HepG2 (cell line): ENCODE data around the gene CXCL3. TPM values are rescaled to one million over a fixed set of nuclear protein-coding genes. Genes with fewer than 3 reads are reported as not detected.

ENCODE experiments used
- ATAC-seq: fragments of 200-7000 bp; cut with Tn5 transposase; 3 replicates; pipeline ENCODE4 v1.9.1; 2020; ENCODE audit warnings: mild to moderate bottlenecking, moderate library complexity
- BruUV-seq: library from RNA; stranded (reverse); fragments of 400-500 nt; replicated peaks from 2 replicates; lab custom pipeline; 2021; lab: Mats Ljungman, UMichigan
- CTCF ChIA-PET: fragments of 300-600 bp; formaldehyde crosslinking; extraction: SDS; loops from one replicate; lab custom pipeline; 2021; ENCODE audit warnings: low total read pairs, inconsistent platforms, low intra/inter-chr PET ratio; lab: Yijun Ruan, JAX
- POLR2A ChIA-PET: fragments of 350-600 bp; sonication (Branson Sonifier 250); formaldehyde crosslinking; loops from one replicate; lab custom pipeline; 2020; ENCODE audit warnings: antibody characterized with exemption, inconsistent platforms; lab: Yijun Ruan, JAX
- DNase-seq: peaks from one replicate; pipeline ENCODE4 v3.0.0-alpha.2; 2015; ENCODE audit warnings: low spot score
- FAIRE-seq: peaks from 3 replicates; lab custom pipeline; 2011; peaks lifted over from hg19 to GRCh38; lab: Jason Lieb, UNC
- H2AFZ ChIP-seq: one replicate; pipeline ENCODE4 v1.6.1; 2011; ENCODE audit warnings: low read length, inconsistent platforms
- H3K27ac ChIP-seq: fragments of 300-600 bp; 3 replicates; pipeline ENCODE4 v1.8.0; 2011; ENCODE audit warnings: mixed run types, mild to moderate bottlenecking, mixed read lengths, low read length, inconsistent platforms; ENCODE audit not compliant: insufficient read depth; ENCODE audit errors: extremely low read length
- H3K27me3 ChIP-seq, 2 experiments: fragments of 200-600 bp in 1 of 2; 2 replicates in 1 of 2; 3 replicates in 1 of 2; pipeline versions ENCODE4 v1.6.0 to v1.8.0; 2011; ENCODE audit warnings: low read length in 2 of 2, mild to moderate bottlenecking in 2 of 2, moderate library complexity in 2 of 2, inconsistent platforms in 1 of 2; ENCODE audit not compliant: insufficient read depth in 2 of 2, control insufficient read depth in 1 of 2
- H3K36me3 ChIP-seq, 2 experiments: fragments of 200-600 bp in 1 of 2; replicated peaks in 1 of 2; 2 replicates in 1 of 2; 3 replicates in 1 of 2; pipeline versions ENCODE4 v1.5.1 to v1.8.0; 2011; ENCODE audit warnings: low read length in 2 of 2, inconsistent platforms in 1 of 2; ENCODE audit not compliant: insufficient read depth in 2 of 2, control insufficient read depth in 1 of 2
- H3K4me1 ChIP-seq: 2 replicates; pipeline ENCODE4 v1.5.1; 2012; ENCODE audit warnings: low read length, inconsistent platforms; ENCODE audit not compliant: insufficient read depth
- H3K4me2 ChIP-seq: 2 replicates; pipeline ENCODE4 v1.6.0; 2011; ENCODE audit warnings: low read depth, low read length, inconsistent platforms
- H3K4me3 ChIP-seq, 3 experiments: fragments of 200-600 bp in 1 of 3; sonication (generic), shearing (Covaris generic) in 1 of 3; replicated peaks in 1 of 3; 2 replicates each; pipeline ENCODE4 v1.5.1; 2011 to 2016; ENCODE audit warnings: low read length in 3 of 3, inconsistent platforms in 2 of 3, low read depth in 2 of 3, mild to moderate bottlenecking in 2 of 3, control low read depth in 1 of 3, mixed read lengths in 1 of 3; ENCODE audit not compliant: insufficient read depth in 1 of 3
- H3K79me2 ChIP-seq: one replicate; pipeline ENCODE4 v1.6.1; 2011; ENCODE audit warnings: low read length, inconsistent platforms; ENCODE audit not compliant: insufficient read depth
- H3K9ac ChIP-seq: 2 replicates; pipeline ENCODE4 v1.6.0; 2011; ENCODE audit warnings: mild to moderate bottlenecking, low read depth, low read length, inconsistent platforms; ENCODE audit not compliant: insufficient read depth
- H3K9me3 ChIP-seq: 2 replicates; pipeline ENCODE4 v1.5.1; 2012; ENCODE audit warnings: mild to moderate bottlenecking, low read length
- H4K20me1 ChIP-seq: 2 replicates; pipeline ENCODE4 v1.6.0; 2011; ENCODE audit warnings: inconsistent platforms, mild to moderate bottlenecking, low read length, moderate library complexity; ENCODE audit not compliant: insufficient read depth
- AGO2 ChIP-seq: fragments of 200-400 bp; formaldehyde crosslinking; optimal IDR thresholded peaks from 2 replicates; pipeline ENCODE3; 2017; ENCODE audit warnings: mild to moderate bottlenecking, low read depth, low read length, moderate library complexity
- EEA1 ChIP-seq: sonication (generic); formaldehyde crosslinking; IDR thresholded peaks from 2 replicates; pipeline ENCODE4 v1.5.1; 2020; ENCODE audit warnings: mild to moderate bottlenecking, missing genetic modification reagents, borderline replicate concordance
- HMGA1 ChIP-seq: sonication (generic); formaldehyde crosslinking; conservative IDR thresholded peaks from 2 replicates; pipeline ENCODE4 v1.4.0; 2020; ENCODE audit warnings: missing genetic modification reagents
- JUN ChIP-seq: sonication (generic); formaldehyde crosslinking; IDR thresholded peaks from 2 replicates; pipeline ENCODE4 v1.4.0; 2020; ENCODE audit warnings: mild to moderate bottlenecking, missing genetic modification reagents
- MEF2D ChIP-seq: sonication (generic); formaldehyde crosslinking; IDR thresholded peaks from 2 replicates; pipeline ENCODE4 v1.5.1; 2020; ENCODE audit warnings: mild to moderate bottlenecking, missing genetic modification reagents
- NRL ChIP-seq: sonication (generic); formaldehyde crosslinking; IDR thresholded peaks from 2 replicates; pipeline ENCODE4 v1.5.0; 2020; ENCODE audit warnings: missing genetic modification reagents, mild to moderate bottlenecking, moderate library complexity, borderline replicate concordance
- RAD51 ChIP-seq: fragments of 450-650 bp; IDR thresholded peaks from 2 replicates; pipeline ENCODE4 v1.6.1; 2016; ENCODE audit warnings: borderline replicate concordance
- RBM22 ChIP-seq: fragments of 200-400 bp; formaldehyde crosslinking; optimal IDR thresholded peaks from 2 replicates; pipeline ENCODE3; 2017; ENCODE audit warnings: mild to moderate bottlenecking, low read length, moderate library complexity
- SMC3 ChIP-seq: IDR thresholded peaks from 2 replicates; pipeline ENCODE4 v1.6.1; 2011; ENCODE audit warnings: low read length, improper control_type of control experiment
- ZFP36L2 ChIP-seq: sonication (generic); formaldehyde crosslinking; IDR thresholded peaks from 2 replicates; pipeline ENCODE4 v1.4.0; 2020; ENCODE audit warnings: missing genetic modification reagents
- ZNF777 ChIP-seq: sonication (generic); formaldehyde crosslinking; IDR thresholded peaks from 2 replicates; pipeline ENCODE4 v1.4.0; 2020; ENCODE audit warnings: missing genetic modification reagents
- WGBS: methylation state at CpG from one replicate; pipeline ENCODE4 v1.1.6; 2017; ENCODE audit warnings: low lambda C conversion rate; 5-methylcytosine and 5-hydroxymethylcytosine counted together
- in situ Hi-C: cut with HindIII; loops from 2 replicates; pipeline ENCODE4 v1.10.0; 2017; ENCODE audit warnings: low pct_unique_long_range_greater_than_20kb; ENCODE audit not compliant: extremely low pct_ligation_motif_present
- intact Hi-C: fragments of 100-400 bp; cut with micrococcal nuclease; formaldehyde crosslinking; loops from one replicate; pipeline ENCODE4 v1.10.0; 2022; ENCODE audit not compliant: unreplicated experiment
- polyA plus RNA-seq, 8 experiments: library from polyadenylated mRNA; depleted of rRNA in 3 of 8; stranded (reverse) in 7 of 8; unstranded in 1 of 8; fragments of >200 nt; fragmentation: Illumina TruSeq in 4 of 8; extraction: Trizol in 4 of 8; gene quantifications; 2 replicates each; pipeline versions ENCODE4 v1.2.1 to v1.2.3, GENCODE V29; 2011 to 2016; ENCODE audit warnings: low read depth in 4 of 8, missing spikeins in 1 of 8, mixed read lengths in 1 of 8; ENCODE audit not compliant: insufficient read depth in 1 of 8
- total RNA-seq, 5 experiments: library from RNA; depleted of rRNA; stranded (reverse); fragments of >200 nt; fragmentation: Illumina TruSeq; extraction: Trizol; gene quantifications; 2 replicates each; pipeline ENCODE4 v1.2.3, GENCODE V29; 2016; ENCODE audit warnings: low read depth in 1 of 5
- TF ChIP-seq, protein P1 (sequence below): sonication (generic); formaldehyde crosslinking; conservative IDR thresholded peaks from 2 replicates; pipeline ENCODE4 v1.8.0; 2022; ENCODE audit warnings: missing genetic modification reagents
- TF ChIP-seq, protein P2 (sequence below): sonication (generic); formaldehyde crosslinking; IDR thresholded peaks from 2 replicates; pipeline ENCODE4 v1.5.0; 2020; ENCODE audit warnings: missing genetic modification reagents
- TF ChIP-seq, protein P3 (sequence below): sonication (generic); formaldehyde crosslinking; IDR thresholded peaks from 2 replicates; pipeline ENCODE4 v1.5.0; 2020; ENCODE audit warnings: missing genetic modification reagents
- TF ChIP-seq, protein P4 (sequence below): sonication (generic); formaldehyde crosslinking; IDR thresholded peaks from 2 replicates; pipeline ENCODE4 v1.4.0; 2020; ENCODE audit warnings: missing genetic modification reagents
- TF ChIP-seq, protein P5 (sequence below): sonication (generic); formaldehyde crosslinking; IDR thresholded peaks from 2 replicates; pipeline ENCODE4 v1.8.1; 2023; ENCODE audit warnings: missing genetic modification reagents, mild to moderate bottlenecking, borderline replicate concordance
- TF ChIP-seq, protein P6 (sequence below): sonication (generic); formaldehyde crosslinking; IDR thresholded peaks from 2 replicates; pipeline ENCODE4 v1.8.0; 2022; ENCODE audit warnings: missing genetic modification reagents, mild to moderate bottlenecking, borderline replicate concordance

Gene CXCL3
- total and polyA plus RNA-seq, 2 of the 13 experiments (the other 11 are each of a cell fraction or from before 2014, with no cell fraction given) = 0.13 TPM; not detected in 1

DNA sequence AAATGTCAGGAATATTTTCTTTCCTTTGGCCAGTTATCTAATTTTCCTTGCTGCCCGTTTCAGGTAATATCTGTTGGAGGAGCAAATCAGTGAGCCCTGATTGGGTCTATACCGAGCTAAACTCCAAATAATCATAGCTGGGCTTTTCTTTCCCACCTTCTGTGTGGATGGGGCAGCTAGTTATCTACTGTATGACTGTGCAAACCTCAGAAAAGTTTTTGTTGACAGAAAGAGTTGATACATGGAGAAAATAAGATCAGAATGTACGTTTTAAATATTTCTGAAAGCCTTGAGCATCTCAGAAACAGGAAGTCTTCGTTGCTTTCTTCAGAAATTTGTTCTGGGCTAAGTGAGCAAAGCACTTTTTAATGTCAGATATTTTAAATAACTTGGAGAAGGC is 33.8 kb downstream of the CXCL3 start:
- Histone ChIP-seq H3K79me2 (no peaks in the 10 kb centered on the region), H3K9me3 (no peaks in the 10 kb centered on the region), H2AFZ (no peak overlapping the region), H3K36me3 (no peaks in the 10 kb centered on the region), H3K27me3 (0 out of 5 replicates have a peak, but pooled peaks cover 0 to 3% of the 10 kb centered on the region in 2 experiments), H3K4me2 (no peak overlapping the region), H3K9ac (no peak overlapping the region), H3K27ac (no peak overlapping the region), H4K20me1 (no peaks in the 10 kb centered on the region), H3K4me1 (peaks cover 22% of the 10 kb centered on the region), H3K4me3 (no peak overlapping the region)
- BruUV-seq = no TSS peak
- ChIA-PET CTCF (no interaction called here), POLR2A (no interaction called here)
- FAIRE-seq (no peak), DNase-seq (no peak), ATAC-seq (no peak)
- 11% methylated on average over 4 of the region's 4 CpGs for WGBS
- intact Hi-C loops (no loop called here), in situ Hi-C loops (no loop called here)
- no peak for TF ChIP-seq ZFP36L2 (CRISPR knock-in tag)
- TF ChIP-seq, protein P1, sequence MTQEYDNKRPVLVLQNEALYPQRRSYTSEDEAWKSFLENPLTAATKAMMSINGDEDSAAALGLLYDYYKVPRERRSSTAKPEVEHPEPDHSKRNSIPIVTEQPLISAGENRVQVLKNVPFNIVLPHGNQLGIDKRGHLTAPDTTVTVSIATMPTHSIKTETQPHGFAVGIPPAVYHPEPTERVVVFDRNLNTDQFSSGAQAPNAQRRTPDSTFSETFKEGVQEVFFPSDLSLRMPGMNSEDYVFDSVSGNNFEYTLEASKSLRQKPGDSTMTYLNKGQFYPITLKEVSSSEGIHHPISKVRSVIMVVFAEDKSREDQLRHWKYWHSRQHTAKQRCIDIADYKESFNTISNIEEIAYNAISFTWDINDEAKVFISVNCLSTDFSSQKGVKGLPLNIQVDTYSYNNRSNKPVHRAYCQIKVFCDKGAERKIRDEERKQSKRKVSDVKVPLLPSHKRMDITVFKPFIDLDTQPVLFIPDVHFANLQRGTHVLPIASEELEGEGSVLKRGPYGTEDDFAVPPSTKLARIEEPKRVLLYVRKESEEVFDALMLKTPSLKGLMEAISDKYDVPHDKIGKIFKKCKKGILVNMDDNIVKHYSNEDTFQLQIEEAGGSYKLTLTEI = no peak
- no peak for TF ChIP-seq SMC3
- TF ChIP-seq, protein P2, sequence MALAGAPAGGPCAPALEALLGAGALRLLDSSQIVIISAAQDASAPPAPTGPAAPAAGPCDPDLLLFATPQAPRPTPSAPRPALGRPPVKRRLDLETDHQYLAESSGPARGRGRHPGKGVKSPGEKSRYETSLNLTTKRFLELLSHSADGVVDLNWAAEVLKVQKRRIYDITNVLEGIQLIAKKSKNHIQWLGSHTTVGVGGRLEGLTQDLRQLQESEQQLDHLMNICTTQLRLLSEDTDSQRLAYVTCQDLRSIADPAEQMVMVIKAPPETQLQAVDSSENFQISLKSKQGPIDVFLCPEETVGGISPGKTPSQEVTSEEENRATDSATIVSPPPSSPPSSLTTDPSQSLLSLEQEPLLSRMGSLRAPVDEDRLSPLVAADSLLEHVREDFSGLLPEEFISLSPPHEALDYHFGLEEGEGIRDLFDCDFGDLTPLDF (CRISPR knock-in tag) = no peak
- TF ChIP-seq JUN (CRISPR knock-in tag) = no peak
- TF ChIP-seq ZNF777 (CRISPR knock-in tag) = no peak
- no peak for TF ChIP-seq EEA1 (CRISPR knock-in tag)
- TF ChIP-seq, protein P3, sequence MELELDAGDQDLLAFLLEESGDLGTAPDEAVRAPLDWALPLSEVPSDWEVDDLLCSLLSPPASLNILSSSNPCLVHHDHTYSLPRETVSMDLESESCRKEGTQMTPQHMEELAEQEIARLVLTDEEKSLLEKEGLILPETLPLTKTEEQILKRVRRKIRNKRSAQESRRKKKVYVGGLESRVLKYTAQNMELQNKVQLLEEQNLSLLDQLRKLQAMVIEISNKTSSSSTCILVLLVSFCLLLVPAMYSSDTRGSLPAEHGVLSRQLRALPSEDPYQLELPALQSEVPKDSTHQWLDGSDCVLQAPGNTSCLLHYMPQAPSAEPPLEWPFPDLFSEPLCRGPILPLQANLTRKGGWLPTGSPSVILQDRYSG (CRISPR knock-in tag) = no peak
- no peak for TF ChIP-seq HMGA1 (CRISPR knock-in tag)
- TF ChIP-seq MEF2D = no peak
- TF ChIP-seq, protein P4, sequence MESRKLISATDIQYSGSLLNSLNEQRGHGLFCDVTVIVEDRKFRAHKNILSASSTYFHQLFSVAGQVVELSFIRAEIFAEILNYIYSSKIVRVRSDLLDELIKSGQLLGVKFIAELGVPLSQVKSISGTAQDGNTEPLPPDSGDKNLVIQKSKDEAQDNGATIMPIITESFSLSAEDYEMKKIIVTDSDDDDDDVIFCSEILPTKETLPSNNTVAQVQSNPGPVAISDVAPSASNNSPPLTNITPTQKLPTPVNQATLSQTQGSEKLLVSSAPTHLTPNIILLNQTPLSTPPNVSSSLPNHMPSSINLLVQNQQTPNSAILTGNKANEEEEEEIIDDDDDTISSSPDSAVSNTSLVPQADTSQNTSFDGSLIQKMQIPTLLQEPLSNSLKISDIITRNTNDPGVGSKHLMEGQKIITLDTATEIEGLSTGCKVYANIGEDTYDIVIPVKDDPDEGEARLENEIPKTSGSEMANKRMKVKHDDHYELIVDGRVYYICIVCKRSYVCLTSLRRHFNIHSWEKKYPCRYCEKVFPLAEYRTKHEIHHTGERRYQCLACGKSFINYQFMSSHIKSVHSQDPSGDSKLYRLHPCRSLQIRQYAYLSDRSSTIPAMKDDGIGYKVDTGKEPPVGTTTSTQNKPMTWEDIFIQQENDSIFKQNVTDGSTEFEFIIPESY (CRISPR knock-in tag) = no peak
- no peak for TF ChIP-seq RBM22
- no peak for TF ChIP-seq AGO2
- TF ChIP-seq RAD51 = no peak
- TF ChIP-seq, protein P5, sequence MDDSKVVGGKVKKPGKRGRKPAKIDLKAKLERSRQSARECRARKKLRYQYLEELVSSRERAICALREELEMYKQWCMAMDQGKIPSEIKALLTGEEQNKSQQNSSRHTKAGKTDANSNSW (CRISPR knock-in tag) = no peak
- TF ChIP-seq, protein P6, sequence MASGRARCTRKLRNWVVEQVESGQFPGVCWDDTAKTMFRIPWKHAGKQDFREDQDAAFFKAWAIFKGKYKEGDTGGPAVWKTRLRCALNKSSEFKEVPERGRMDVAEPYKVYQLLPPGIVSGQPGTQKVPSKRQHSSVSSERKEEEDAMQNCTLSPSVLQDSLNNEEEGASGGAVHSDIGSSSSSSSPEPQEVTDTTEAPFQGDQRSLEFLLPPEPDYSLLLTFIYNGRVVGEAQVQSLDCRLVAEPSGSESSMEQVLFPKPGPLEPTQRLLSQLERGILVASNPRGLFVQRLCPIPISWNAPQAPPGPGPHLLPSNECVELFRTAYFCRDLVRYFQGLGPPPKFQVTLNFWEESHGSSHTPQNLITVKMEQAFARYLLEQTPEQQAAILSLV = no peak
- TF ChIP-seq NRL (CRISPR knock-in tag) = no peak
